ENCODE measurements around the gene DLAT.

GRCh38 chr11:112051768-112052167, 26.6 kb downstream of the DLAT start:
- TF ChIP-seq CTCF (IDR thresholded peaks at IDR 0.05; ENCODE audit: insufficient read depth, low read length, poor library complexity, severe bottlenecking) (no peak), EZH2phosphoT487 (conservative IDR thresholded peaks at IDR 0.05; ENCODE audit: low read length) (no peak)
